Right lobe of liver (tissue), 4 donors: ENCODE results near the gene CABYR.

Experiments
- POLR2A ChIP-seq: fragments of 450-650 bp; IDR thresholded peaks from one replicate; pipeline ENCODE4 v1.6.1; 2017; ENCODE audit warnings: antibody characterized with exemption, mild to moderate bottlenecking
- TF ChIP-seq, protein P1 (sequence below), 4 donors: fragments of 200-600 bp in 3 of 4; fragments of 450-650 bp in 1 of 4; IDR thresholded peaks; one replicate each; pipeline versions ENCODE4 v1.5.1 to v1.8.0; 2016 to 2022; ENCODE audit warnings: antibody characterized with exemption in 4 of 4, mild to moderate bottlenecking in 2 of 4
- donor health status: DM: no; HTN: no; CAD: no.
- donor health status: DM: no; HTN: no; CAD: no.
- donor health status: DM: no; HTN: yes; CAD: no.

DNA sequence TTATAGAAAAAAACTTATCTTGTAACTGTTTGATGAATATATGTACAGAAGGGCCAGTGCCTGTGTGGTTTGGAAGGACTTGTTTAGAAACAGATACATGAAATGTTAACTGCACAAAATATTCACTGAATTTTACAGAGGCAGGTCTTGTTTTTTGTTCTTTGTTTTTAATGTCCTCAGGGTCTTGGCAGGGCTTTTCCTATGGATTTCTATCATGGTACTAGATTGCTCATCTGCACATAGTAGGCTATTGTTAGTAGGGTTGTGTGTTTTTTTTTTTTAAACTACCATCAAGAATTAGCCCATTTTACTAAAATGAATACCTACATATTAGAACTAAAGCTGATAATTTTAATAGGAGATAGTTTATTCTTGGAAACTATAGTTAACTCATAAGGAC, 3.5 kb downstream of the CABYR start:
- TF ChIP-seq, protein P1, sequence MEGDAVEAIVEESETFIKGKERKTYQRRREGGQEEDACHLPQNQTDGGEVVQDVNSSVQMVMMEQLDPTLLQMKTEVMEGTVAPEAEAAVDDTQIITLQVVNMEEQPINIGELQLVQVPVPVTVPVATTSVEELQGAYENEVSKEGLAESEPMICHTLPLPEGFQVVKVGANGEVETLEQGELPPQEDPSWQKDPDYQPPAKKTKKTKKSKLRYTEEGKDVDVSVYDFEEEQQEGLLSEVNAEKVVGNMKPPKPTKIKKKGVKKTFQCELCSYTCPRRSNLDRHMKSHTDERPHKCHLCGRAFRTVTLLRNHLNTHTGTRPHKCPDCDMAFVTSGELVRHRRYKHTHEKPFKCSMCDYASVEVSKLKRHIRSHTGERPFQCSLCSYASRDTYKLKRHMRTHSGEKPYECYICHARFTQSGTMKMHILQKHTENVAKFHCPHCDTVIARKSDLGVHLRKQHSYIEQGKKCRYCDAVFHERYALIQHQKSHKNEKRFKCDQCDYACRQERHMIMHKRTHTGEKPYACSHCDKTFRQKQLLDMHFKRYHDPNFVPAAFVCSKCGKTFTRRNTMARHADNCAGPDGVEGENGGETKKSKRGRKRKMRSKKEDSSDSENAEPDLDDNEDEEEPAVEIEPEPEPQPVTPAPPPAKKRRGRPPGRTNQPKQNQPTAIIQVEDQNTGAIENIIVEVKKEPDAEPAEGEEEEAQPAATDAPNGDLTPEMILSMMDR (IDR thresholded peaks at IDR 0.05): no peak
- TF ChIP-seq POLR2A: no peak
